Coronary artery (tissue), 2 donors: ENCODE data around the gene IRAK1.

Experiments used
- DNase-seq: peaks from one replicate; pipeline ENCODE4 v3.0.0-alpha.2; 2017; ENCODE audit warnings: low spot score
- H3K27ac ChIP-seq, 2 donors: fragments of 200-600 bp; sonication (generic); one replicate each; pipeline ENCODE4 v1.5.1; 2016 to 2019
- H3K4me3 ChIP-seq: fragments of 200-600 bp; sonication (generic); 2 replicates; pipeline ENCODE4 v1.5.1; 2016; ENCODE audit warnings: mild to moderate bottlenecking, moderate library complexity
- TF ChIP-seq, protein P1 (sequence below): fragments of 200-600 bp; sonication (generic); IDR thresholded peaks from one replicate; pipeline ENCODE4 v1.5.1; 2019; ENCODE audit warnings: antibody characterized with exemption

The IRAK1 gene

GRCh38 chrX:153971450-153972367, 48.0 kb downstream of the IRAK1 start, which contains the start of gene HCFC1:
Gene HCFC1, minus strand, starts transcription at chrX:153971818. Its CDS starts 978 bp downstream, at chrX:153970840.
- peak; percentile 95 for DNase-seq
- TF ChIP-seq, protein P1, sequence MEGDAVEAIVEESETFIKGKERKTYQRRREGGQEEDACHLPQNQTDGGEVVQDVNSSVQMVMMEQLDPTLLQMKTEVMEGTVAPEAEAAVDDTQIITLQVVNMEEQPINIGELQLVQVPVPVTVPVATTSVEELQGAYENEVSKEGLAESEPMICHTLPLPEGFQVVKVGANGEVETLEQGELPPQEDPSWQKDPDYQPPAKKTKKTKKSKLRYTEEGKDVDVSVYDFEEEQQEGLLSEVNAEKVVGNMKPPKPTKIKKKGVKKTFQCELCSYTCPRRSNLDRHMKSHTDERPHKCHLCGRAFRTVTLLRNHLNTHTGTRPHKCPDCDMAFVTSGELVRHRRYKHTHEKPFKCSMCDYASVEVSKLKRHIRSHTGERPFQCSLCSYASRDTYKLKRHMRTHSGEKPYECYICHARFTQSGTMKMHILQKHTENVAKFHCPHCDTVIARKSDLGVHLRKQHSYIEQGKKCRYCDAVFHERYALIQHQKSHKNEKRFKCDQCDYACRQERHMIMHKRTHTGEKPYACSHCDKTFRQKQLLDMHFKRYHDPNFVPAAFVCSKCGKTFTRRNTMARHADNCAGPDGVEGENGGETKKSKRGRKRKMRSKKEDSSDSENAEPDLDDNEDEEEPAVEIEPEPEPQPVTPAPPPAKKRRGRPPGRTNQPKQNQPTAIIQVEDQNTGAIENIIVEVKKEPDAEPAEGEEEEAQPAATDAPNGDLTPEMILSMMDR: no peak

DNA sequence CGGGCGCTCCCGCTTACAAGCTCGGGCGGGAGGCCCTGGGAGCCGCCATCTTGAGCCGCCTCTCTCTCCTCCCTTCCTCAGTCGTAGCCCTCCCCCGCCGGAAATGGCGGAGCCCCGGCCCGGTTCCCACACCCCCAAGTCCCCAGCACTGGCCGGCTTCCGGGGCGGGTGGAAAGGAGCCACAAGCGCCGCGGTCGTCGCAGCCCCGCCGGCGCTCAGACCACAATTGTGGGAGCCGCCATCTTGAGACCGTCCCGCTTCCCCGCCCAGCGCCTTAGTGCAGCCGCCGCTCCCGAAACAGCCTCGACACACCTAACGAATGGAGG, 48.6 kb downstream of the IRAK1 start:
- DNase-seq: peak; percentile 94
- TF ChIP-seq, protein P1: no peak
- Histone ChIP-seq H3K27ac (peak overlapping the region; percentile 99), H3K4me3 (peak overlapping the region; percentile 87)

More at GRCh38 chrX:153971450-153972367, 48.0 kb downstream of the IRAK1 start, which contains the start of gene HCFC1:
- Histone ChIP-seq H3K4me3 (peak within 1 kb of the TSS; percentile 87), H3K27ac (peak within 1 kb of the TSS; percentile 99)

- TF ChIP-seq, protein P1: no peak
- Histone ChIP-seq H3K4me3 (peak overlapping the region; percentile 87), H3K27ac (peak overlapping the region; percentile 99)
- DNase-seq: no peak
These were observed 49.2 kb downstream of the IRAK1 start for GRCh38 chrX:153970357-153971123.

- Histone ChIP-seq H3K4me3 (peak overlapping the region; percentile 87), H3K27ac (peak overlapping the region; percentile 99)
- DNase-seq: no peak
- TF ChIP-seq, protein P1: no peak
These were observed 49.8 kb downstream of the IRAK1 start for GRCh38 chrX:153969904-153970356.

DNA sequence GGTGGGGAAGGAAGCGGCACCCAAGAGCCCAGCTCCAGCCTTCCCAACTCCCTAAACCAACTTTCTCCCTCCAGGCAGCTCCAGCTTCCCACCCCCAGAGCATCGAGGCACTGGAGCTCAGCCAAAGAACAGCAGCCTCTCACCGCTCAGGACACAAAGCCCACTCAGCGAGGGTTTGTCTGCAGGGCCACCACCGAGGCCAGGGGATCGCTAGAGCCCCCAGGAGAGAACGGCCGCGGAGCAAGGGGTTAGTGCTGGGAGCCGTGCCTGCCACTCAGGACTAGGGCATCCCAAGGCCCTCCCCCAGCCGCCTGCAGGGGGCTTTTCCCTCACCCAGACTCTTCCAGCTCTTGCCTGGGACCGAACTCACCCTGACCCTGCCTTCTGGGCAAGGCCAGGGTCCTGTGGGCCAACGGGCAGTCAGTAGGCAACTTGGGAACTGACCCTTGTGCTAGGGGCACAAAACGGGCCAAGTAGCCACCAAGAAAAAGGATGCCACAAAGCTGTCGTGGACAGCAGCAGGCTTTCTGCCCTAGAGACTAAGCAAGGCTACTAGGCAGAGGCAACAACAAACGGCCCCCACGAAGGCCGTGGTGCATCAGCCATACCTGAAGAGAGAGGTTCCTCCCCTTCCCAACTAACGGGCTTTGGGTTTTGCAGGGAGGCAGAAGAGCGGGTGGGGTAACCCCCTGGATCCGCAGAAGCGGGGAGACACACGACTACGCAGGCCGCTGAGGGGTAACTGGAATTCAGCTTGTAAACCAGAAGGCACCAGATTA, 50.4 kb downstream of the IRAK1 start:
- TF ChIP-seq, protein P1: no peak
- DNase-seq: no peak
- peak overlapping the region; percentile 99 for H3K27ac ChIP-seq
- H3K4me3 ChIP-seq: peak overlapping the region; percentile 87

GRCh38 chrX:153968754-153969124, 51.0 kb downstream of the IRAK1 start:
- DNase-seq: no peak
- Histone ChIP-seq H3K4me3 (peak overlapping the region; percentile 87), H3K27ac (peak overlapping the region; percentile 99)
- TF ChIP-seq, protein P1: no peak
